HG03565 (cell line): Measurements from ENCODE around the gene MOGAT3.
A peak's percentile ranks its signal among the peaks of the same experiment; 100 is the strongest.

Experiments
- ATAC-seq: cut with Tn5 transposase; IDR thresholded peaks from one replicate; pipeline ENCODE4 v1.9.1; 2021; ENCODE audit warnings: mild to moderate bottlenecking, moderate library complexity; ENCODE audit not compliant: unreplicated experiment

Gene MOGAT3

DNA sequence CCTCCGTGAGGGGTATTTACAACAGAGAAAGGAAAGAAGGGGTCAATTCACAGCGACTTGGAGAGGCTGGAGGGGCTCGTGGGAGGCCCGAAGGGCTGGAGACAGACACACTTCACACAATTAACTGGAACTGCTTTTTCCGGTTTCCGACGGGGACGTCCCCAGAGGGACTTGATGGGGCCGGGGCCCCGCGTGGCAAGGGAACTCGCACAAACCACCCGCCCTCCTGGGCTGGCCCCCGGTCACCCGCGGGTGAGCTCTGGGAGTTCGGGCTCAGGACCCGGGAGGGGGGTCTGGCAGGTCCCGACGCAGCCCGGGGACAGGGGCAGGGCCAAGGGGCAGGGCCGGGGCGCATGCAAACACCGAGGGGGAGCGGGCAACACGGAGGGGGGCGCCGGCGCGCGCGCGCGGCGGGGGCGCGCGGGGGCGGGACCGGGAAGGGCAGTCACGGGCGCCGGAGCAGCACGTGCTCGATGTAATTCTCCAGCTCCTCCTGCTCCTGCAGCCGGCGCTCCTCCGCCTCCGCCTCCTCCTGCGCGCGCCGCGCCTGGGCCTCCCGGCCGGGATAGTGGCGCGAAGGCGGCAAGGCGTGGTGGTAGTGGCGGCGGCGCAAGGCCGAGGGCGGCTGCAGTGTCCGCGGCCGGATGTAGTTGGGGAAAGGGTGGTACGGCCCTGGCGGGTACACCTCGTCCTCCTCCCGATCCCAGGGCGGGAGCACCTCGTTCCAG is 38.1 kb downstream of the MOGAT3 start:
- no peak for ATAC-seq

DNA sequence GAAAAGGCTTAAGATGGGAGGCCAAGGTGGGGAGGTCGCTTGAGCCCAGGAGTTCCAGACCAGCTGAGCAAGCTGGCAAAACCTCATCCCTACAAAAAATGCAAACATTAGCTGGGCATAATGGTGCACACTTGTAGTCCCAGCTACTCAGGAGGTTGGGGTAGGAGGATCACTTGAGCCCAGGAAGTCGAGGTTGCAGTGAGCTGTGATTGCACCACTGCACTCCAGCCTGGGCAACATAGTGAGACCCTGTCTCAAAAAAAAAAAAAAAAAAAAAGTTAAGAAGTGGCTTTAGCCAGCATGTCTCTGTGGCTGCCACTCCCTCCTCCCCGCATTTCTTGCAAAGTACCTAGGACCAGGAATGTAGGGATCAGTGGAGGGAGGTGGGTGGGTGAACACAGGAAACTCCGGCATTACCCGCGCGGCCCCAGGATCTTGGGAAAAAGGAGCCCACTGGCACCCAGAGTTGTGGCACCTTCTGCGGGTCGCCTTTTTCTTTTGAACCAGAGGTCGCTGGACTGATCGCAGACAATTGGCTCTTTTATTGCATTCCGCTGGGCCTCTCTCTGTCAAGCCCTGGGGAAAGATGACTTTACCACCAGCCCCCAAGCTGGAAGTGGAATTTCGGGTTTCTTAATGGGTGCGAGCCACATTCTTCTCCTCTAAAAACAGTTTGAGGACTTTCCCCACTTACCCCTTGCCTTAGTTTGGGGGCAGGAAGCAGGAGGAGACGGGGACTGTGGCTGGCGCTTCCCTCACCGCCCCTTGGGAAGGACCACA is 39.0 kb downstream of the MOGAT3 start:
- ATAC-seq, result no peak

DNA sequence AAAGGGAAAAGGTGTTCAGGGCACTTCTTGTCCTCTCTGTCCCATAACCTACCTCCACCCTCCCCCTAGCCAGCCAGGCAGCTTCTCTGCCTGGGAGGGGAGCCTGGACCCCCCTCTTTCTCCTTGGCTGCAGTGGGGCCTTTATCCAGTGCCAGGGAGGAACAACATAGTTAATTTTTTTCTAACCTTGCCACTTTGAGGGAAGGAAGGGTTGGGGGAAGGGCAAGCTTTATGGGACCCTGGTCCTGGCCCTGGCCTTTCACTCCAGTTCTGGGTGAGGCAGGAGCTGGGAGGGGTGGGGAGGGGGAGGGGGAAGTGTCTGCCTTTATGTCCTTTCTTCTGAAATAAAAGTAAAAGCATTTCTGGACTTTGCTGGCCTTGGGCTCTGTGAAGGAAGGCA is 39.9 kb downstream of the MOGAT3 start:
- ATAC-seq, result no peak

DNA sequence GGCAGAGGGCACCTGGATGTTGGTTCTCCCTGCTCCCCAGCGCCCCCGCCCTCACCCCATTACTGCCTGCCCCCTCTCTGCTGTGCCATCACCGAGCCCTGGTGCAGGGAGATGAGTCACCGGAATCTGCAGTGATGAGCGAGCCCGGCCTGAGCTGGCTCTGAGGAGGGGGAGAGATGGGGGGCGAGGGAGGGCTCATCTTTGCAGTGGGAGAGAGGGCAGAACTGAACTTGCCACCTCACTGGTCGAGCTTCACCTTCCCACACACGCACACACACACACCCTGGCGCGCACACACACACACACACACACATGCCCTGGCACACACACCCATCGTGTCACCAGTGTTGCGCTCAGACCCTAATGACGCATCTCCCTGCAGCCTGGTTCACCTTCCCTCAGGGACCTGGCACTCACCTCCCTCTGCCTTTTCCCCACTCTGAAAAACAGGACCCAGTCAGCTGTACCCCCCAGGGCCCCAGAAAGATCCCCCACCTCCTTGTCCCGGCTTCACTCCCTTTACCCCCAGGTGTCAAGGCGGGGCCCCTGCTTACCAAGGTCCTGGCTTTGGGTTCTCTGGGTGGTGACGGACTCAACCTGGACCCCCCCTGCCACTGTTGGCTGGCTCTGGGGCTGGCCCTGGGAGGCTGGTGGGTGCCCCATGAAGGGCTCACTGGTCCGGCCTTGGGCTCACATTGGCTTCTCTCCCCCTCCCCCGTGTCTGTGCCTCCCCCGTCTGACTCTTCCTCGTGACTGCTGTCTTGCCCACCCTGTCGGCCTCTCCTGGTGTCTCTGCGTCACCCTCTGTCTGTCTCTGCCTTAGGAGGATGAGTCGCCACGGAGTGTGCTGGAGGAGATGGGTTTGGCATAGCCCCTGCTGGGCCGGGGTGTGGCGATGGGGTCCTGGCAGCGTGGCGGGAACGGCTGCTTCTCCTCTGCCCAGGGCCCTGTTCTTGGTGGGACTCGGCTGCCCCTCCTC is 40.9 kb downstream of the MOGAT3 start:
- no peak for ATAC-seq

DNA sequence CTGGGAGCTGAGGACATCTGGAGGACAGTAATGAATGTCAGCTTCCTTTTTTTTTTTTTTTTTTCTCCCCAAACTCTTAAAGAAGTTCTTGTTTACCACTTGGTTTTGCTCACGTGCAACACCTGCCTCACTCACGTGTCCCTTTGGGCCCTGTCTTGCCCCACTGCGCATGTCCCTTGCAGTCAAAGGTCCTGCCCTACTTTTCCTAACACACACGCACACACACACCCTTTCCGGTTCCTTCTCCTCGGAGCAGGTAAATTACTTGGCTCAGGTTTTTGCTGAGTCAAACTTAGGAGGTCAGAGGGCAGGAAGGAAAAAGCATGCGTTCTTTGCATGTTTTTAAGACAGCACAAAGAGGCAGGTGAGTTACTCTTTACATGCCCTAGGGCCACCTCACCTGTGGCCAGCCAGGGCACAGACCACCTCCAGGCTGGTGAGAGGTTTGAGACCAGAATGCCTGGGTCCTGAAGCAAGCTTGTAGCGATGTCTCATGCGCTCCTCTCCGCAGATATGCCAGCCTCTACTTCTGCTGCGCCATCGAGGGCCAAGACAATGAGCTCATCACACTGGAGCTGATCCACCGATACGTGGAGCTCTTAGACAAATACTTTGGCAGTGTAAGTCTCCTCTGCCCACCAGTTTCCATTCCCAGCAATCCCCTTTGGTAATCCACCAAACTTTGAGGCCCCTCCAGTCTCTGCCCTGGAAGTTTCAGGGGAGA is 43.8 kb downstream of the MOGAT3 start:
- no peak for ATAC-seq

DNA sequence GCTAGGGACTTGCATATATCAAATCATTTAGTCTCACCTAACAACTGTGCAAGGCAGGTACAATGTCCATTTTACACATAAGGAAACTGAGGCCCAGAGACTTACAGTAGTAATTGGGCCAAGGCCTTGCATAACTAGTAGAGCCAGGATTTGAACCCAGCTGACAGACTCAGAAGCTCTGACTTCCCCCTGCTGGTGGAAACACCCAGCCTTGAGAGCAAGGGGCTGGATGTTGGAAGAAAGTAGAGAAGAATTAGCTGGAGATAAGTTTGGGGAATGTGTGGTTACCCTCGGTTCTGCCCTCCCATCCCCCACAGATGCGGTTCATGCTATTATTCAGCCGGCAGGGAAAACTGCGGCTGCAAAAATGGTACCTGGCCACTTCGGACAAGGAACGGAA is 44.6 kb downstream of the MOGAT3 start:
- no peak for ATAC-seq

DNA sequence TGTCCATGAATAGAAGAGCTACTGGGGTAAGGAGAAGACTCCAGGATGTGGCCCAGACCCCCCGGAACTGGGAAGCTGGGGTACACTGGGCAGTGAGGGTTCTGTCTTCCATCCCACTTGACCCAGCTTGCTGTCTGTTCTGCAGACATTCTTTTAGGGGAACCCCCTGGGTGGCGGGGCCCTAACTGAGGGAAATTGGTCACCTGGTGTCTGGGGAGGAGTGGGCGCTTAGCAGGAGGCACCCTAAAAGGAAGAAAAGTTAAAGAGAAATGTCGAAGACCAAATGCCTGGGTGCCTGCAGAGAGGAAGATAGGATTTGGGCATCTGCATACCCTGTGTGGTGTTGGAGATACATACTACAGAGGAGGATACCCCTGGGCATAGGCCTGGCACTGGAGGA is 45.5 kb downstream of the MOGAT3 start:
- no peak for ATAC-seq

DNA sequence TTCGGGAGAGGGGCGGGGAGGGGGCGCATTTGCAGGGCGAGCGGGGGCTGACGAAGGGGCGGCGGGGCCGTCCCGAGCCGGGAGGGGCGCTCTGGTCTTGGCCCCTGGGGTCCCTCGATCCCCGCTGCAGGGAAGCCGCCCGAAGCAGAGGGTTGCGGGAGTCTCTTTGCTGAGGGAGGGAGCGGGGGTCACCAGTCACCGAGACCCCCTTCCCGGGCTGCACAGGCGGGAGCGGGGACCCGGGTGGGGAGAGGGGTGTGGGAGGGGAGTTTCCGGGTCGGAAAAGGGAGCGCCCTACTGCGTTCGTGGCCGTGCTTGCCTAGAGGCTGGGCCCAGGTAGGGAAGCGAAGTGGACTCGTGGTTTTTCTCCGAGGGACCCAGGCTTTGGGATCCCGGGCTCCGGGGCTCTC is 46.1 kb downstream of the MOGAT3 start:
- no peak for ATAC-seq

DNA sequence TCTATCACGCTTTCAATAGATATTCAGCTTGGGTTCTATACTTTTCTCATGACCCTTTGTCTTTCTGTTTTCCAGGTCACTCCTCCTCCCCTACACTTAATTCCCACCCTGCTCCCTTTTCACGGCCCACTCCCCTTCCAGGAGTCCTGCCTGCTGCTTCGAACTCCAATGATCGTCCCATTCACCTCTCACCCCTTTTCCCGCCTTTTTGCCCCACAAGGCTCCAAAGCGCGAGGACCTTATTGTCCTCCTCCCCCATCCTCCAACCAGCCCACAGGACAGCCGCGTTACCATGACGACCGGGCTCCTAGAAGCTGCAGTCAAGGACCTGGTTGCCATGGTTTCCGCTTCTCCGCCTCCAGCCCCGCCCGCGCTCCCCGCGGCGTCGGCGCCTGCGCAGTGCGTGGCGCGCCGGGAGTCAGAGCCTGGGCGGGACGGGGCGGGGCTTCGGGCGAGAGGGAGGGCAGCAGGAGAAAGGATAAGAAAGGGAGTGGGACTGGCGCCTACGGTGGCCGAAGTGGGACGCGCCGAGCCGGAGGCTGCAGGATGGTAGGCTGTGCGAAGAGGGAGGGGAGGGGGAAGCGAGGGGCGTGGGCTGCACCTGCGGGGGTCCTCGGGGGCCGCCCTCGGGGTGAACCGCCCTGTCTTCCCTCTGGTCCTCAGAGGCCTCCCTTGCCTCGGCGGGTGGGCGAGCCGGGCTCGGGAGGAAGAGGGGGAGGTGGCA is 46.7 kb downstream of the MOGAT3 start, which contains the start of gene AP1S1:
AP1S1 (plus strand) TSS at position 508 of the 724 bp plus-strand sequence; CDS start at position 547, 39 bp downstream.
- ATAC-seq, result peak; percentile 72

DNA sequence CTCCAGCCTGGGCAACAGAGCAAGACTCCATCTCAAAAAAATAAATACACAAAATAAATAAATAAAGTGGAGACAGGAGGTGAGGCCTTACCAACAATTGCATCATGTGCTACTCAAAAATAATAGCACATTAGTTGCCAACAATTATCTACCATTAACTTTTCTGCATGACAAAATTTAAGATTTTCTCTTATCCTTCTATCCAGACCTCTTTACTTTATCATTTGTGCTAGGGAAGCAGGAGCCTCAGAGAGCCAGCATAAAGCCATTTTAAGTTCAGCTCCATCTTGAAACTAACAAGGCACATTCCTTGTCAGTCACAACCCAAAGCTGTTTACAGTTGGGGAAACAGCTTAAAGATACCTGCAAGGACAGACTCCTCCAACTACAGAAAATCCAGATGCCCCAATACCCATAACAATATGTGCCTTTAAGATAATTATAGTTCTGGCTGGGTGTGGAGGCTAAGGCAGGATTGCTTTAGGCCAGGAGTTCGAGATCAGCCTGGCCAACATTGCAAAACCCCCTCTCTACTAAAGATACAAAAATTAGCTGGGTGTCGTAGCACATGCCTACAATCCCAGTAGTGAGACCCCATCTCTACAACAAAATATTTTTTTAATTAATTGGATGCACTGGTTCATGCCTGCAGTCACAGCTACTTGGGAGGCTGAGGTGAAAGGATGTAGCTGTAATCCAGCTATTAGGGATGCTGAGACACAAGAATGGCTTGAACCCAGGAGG is 48.8 kb downstream of the MOGAT3 start:
- ATAC-seq, result no peak
